OCI-LY7 (cell line): ENCODE results near the gene CCDC159. TPM values are rescaled to one million over a fixed set of nuclear protein-coding genes. Genes with fewer than 3 reads are reported as not detected.
A peak's percentile ranks its signal among the peaks of the same experiment; 100 is the strongest.

Experiments
- BruUV-seq: library from RNA; stranded (reverse); fragments of 400-500 nt; replicated peaks from 2 replicates; lab custom pipeline; 2021; lab: Mats Ljungman, UMichigan
- CTCF ChIA-PET: fragments of 300-600 bp; sonication (Branson Sonifier 250); formaldehyde crosslinking; loops from one replicate; lab custom pipeline; 2022; ENCODE audit warnings: antibody characterized with exemption; ENCODE audit not compliant: unreplicated experiment; lab: Charles Lee
- POLR2A ChIA-PET: fragments of 300-600 bp; sonication (Branson Sonifier 250); formaldehyde crosslinking; loops from one replicate; lab custom pipeline; 2022; ENCODE audit warnings: antibody characterized with exemption; lab: Charles Lee
- DNase-seq: peaks from one replicate; pipeline ENCODE4 v3.0.0-alpha.2; 2015; ENCODE audit warnings: low spot score
- H2AFZ ChIP-seq: fragments of 200-600 bp; sonication (generic), shearing (Covaris generic); 2 replicates; pipeline ENCODE4 v1.6.1; 2014; ENCODE audit warnings: mild to moderate bottlenecking, antibody characterized with exemption, low read length, moderate library complexity
- H3K27ac ChIP-seq: fragments of 200-600 bp; sonication (generic); 2 replicates; pipeline ENCODE4 v1.5.1; 2014; ENCODE audit warnings: mixed run types, low read depth, mild to moderate bottlenecking, moderate library complexity, low read length, inconsistent platforms; ENCODE audit not compliant: poor library complexity, severe bottlenecking
- H3K36me3 ChIP-seq: fragments of 200-600 bp; sonication (generic); 2 replicates; pipeline ENCODE4 v1.6.1; 2014; ENCODE audit warnings: mild to moderate bottlenecking, antibody characterized with exemption, low read length, moderate library complexity, mixed read lengths; ENCODE audit not compliant: insufficient read depth
- H3K4me1 ChIP-seq: fragments of 200-600 bp; sonication (generic); 2 replicates; pipeline ENCODE4 v1.5.1; 2014; ENCODE audit warnings: mild to moderate bottlenecking, low read length; ENCODE audit not compliant: insufficient read depth, poor library complexity, severe bottlenecking
- H3K4me2 ChIP-seq: fragments of 200-600 bp; sonication (generic); 2 replicates; pipeline ENCODE4 v1.6.1; 2014; ENCODE audit warnings: mild to moderate bottlenecking, low read length
- H3K4me3 ChIP-seq: fragments of 200-600 bp; sonication (generic); 2 replicates; pipeline ENCODE4 v1.5.1; 2014; ENCODE audit warnings: mild to moderate bottlenecking, low read depth, low read length; ENCODE audit not compliant: poor library complexity, severe bottlenecking
- H3K79me2 ChIP-seq: fragments of 200-600 bp; sonication (generic); 2 replicates; pipeline ENCODE4 v1.6.1; 2016; ENCODE audit warnings: low read depth, mild to moderate bottlenecking, low read length, moderate library complexity, mixed read lengths; ENCODE audit not compliant: insufficient read depth
- H3K9me2 ChIP-seq: fragments of 200-600 bp; sonication (generic); 2 replicates; pipeline ENCODE4 v1.6.1; 2016; ENCODE audit warnings: mild to moderate bottlenecking, low read length, mixed read lengths; ENCODE audit not compliant: insufficient read depth
- H3K9me3 ChIP-seq: fragments of 200-600 bp; sonication (generic); 2 replicates; pipeline ENCODE4 v1.6.1; 2014; ENCODE audit warnings: mild to moderate bottlenecking, mixed run types, low read length, mixed read lengths
- H4K20me1 ChIP-seq: fragments of 200-600 bp; sonication (generic); 2 replicates; pipeline ENCODE4 v1.6.1; 2014; ENCODE audit warnings: mild to moderate bottlenecking, antibody characterized with exemption, low read length, moderate library complexity, mixed read lengths; ENCODE audit not compliant: insufficient read depth
- EZH2phosphoT487 ChIP-seq: fragments of 200-600 bp; sonication (generic); IDR thresholded peaks from 2 replicates; pipeline ENCODE4 v1.6.1; 2018; ENCODE audit warnings: low read depth, borderline replicate concordance, mild to moderate bottlenecking, mixed run types, antibody characterized with exemption, low read length, moderate library complexity, mixed read lengths
- intact Hi-C: fragments of 100-400 bp; cut with micrococcal nuclease; formaldehyde crosslinking; loops from one replicate; pipeline ENCODE4 v1.10.0; 2022; ENCODE audit not compliant: unreplicated experiment
- total RNA-seq, 2 experiments: library from RNA; depleted of rRNA in 1 of 2; stranded (reverse); fragments of >200 nt in 1 of 2; shearing (Covaris generic) in 1 of 2; gene quantifications; 2 replicates each; pipeline ENCODE4 v1.2.3, GENCODE V29; 2014 to 2022
- TF ChIP-seq, protein P1 (sequence below): fragments of 200-600 bp; sonication (generic); conservative IDR thresholded peaks from 2 replicates; pipeline ENCODE4 v1.5.1; 2014; ENCODE audit warnings: mild to moderate bottlenecking, antibody characterized with exemption, low read length, moderate library complexity, mixed read lengths

CCDC159 gene
- total RNA-seq, 2 experiments from 2014 or later: 13.3 to 18.9 TPM

DNA sequence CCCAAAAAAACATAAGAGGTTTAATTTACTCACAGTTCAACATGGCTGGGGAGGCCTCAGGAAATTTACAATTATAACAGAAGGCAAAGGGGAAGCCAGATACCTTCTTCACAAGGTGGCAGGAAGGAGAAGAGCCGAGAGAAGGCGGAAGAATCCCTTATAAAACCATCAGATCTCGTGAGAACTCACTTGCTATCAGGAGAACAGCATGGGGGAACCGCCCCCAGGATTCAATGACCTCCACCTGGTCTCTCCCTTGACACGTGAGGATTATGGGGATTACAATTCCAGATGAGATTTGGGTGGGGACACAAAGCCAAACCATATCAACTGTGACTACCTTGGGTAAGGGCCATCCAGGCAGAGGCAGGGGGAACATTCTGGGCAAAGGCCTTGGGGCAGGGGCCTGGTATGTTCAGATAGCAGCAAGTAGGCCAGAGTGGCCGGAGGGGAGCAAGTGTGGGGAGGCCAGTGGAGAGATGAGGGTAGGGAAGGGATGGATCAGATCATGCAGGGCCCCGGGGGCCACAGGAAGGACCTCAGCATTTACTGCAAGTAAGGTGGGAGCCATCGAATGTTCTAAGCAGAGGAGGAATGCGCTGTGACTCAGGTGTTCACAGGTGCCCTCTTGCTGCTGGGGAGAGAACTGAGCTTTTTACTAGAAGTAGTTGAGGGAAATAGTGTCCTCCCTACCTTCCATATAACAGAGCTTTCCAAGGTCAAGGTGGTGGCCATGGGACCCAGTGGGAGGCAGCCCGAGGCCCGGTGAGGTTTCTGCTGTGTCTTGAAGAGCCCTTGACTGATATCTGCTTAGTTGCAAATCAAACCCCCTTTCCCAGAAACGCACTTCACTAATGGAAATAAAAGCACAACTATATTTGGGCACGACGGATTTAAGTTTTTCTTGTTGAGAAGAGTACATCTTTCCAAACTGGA lies 24.9 kb upstream of the CCDC159 start:
- no TSS peak for BruUV-seq
- H3K27ac ChIP-seq: no peak overlapping the region

DNA sequence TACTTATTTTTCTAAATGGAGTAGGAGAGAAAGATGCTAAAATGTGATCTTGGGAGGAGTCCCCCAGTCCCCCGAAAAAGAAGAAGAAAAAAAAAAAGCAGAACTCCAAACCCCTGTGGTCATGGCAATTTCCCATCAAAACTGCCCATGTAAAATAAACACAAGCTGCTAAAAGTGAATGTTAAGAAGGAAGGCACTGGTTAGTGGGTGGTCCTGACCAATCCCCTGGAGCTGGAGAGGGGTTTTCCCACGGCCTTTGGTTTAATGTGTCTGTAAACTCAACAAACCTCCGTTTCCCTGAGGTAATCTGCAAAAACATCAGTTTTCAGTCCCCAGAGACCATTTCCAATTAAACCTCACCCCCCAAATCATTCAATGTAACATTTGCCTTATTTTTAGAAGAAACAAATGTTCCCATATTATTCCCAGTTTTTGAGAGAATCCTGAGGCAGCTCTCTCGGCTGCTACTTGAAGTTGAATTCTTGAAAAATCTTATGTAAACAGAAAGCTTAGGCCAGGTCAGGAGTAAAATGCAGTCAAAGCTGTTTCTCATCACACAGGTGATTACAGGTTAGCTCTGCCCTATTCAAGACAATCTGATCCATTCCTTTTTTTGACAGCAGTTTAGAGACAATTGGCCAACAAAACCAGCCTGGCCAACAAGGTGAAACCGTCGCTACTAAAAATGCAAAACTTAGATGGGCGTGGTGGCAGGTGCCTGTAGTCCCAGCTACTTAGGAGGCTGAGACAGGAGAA lies 23.9 kb upstream of the CCDC159 start:
- no peak overlapping the region for H3K4me2 ChIP-seq
- ChIA-PET CTCF (interaction anchor here (0.6 kb wide), 1 partner anchor 21 kb away, joined by 3 read pairs; no protein-coding TSS in a partner anchor), POLR2A (interaction anchor here (0.7 to 1.1 kb wide), 4 partner anchors 14 to 66 kb away, joined by 3 to 6 read pairs (median 4); partner anchors contain the start of gene RAB3D)
- H2AFZ ChIP-seq: no peak overlapping the region
- BruUV-seq: TSS peak; percentile 56
- TF ChIP-seq, protein P1, sequence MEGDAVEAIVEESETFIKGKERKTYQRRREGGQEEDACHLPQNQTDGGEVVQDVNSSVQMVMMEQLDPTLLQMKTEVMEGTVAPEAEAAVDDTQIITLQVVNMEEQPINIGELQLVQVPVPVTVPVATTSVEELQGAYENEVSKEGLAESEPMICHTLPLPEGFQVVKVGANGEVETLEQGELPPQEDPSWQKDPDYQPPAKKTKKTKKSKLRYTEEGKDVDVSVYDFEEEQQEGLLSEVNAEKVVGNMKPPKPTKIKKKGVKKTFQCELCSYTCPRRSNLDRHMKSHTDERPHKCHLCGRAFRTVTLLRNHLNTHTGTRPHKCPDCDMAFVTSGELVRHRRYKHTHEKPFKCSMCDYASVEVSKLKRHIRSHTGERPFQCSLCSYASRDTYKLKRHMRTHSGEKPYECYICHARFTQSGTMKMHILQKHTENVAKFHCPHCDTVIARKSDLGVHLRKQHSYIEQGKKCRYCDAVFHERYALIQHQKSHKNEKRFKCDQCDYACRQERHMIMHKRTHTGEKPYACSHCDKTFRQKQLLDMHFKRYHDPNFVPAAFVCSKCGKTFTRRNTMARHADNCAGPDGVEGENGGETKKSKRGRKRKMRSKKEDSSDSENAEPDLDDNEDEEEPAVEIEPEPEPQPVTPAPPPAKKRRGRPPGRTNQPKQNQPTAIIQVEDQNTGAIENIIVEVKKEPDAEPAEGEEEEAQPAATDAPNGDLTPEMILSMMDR: no peak
- no peak for TF ChIP-seq EZH2phosphoT487
- H3K79me2 ChIP-seq: no peaks in the 10 kb centered on the region
- H3K9me2 ChIP-seq: no peaks in the 10 kb centered on the region
- no peak overlapping the region for H3K4me3 ChIP-seq
- no peaks in the 10 kb centered on the region for H3K36me3 ChIP-seq
- intact Hi-C loops: no loop called here
- no peak overlapping the region for H3K27ac ChIP-seq
- H4K20me1 ChIP-seq: no peaks in the 10 kb centered on the region
- peaks cover 14% of the 10 kb centered on the region for H3K4me1 ChIP-seq
- no peaks in the 10 kb centered on the region for H3K9me3 ChIP-seq
- no peak for DNase-seq

More for the DNA sequence above, 24.9 kb upstream of the CCDC159 start:
- POLR2A ChIA-PET: interaction anchor here (0.6 to 1.1 kb wide), 2 partner anchors 38 to 43 kb away, joined by 3 to 4 read pairs; no protein-coding TSS in a partner anchor
- no peak for TF ChIP-seq EZH2phosphoT487
- TF ChIP-seq, protein P1: peak; percentile 39
- Histone ChIP-seq H2AFZ (no peak overlapping the region), H4K20me1 (no peaks in the 10 kb centered on the region), H3K4me1 (peaks cover 14% of the 10 kb centered on the region), H3K4me2 (no peak overlapping the region), H3K9me3 (no peaks in the 10 kb centered on the region), H3K36me3 (no peaks in the 10 kb centered on the region), H3K4me3 (no peak overlapping the region), H3K9me2 (no peaks in the 10 kb centered on the region), H3K79me2 (no peaks in the 10 kb centered on the region)
- intact Hi-C loops: no loop called here
- CTCF ChIA-PET: no interaction called here
- DNase-seq: no peak
